H9 (cell line): ENCODE results near the gene LZTR1. TPM values are rescaled to one million over a fixed set of nuclear protein-coding genes. Genes with fewer than 3 reads are reported as not detected.

ENCODE experiments used
- DNase-seq: peaks from one replicate; pipeline ENCODE4 v3.0.0-alpha.2; 2017
- H2AFZ ChIP-seq: one replicate; pipeline ENCODE4 v1.6.1; 2013; ENCODE audit warnings: mild to moderate bottlenecking, low read length, control low read depth, moderate library complexity
- H2AK5ac ChIP-seq: 2 replicates; pipeline ENCODE4 v1.6.1; 2013; ENCODE audit warnings: low read length, control low read depth, mixed read lengths; ENCODE audit not compliant: insufficient read length
- H2BK120ac ChIP-seq: one replicate; pipeline ENCODE4 v1.6.1; 2013; ENCODE audit warnings: low read depth, mild to moderate bottlenecking, low read length, control low read depth, inconsistent platforms; ENCODE audit not compliant: poor library complexity, severe bottlenecking
- H2BK12ac ChIP-seq: 2 replicates; pipeline ENCODE4 v1.6.1; 2013; ENCODE audit warnings: low read length, control low read depth, mixed read lengths, low read depth; ENCODE audit not compliant: insufficient read length
- H2BK15ac ChIP-seq: 2 replicates; pipeline ENCODE4 v1.6.1; 2013; ENCODE audit warnings: low read depth, low read length, control low read depth
- H2BK20ac ChIP-seq: one replicate; pipeline ENCODE4 v1.6.1; 2013; ENCODE audit warnings: low read depth, mild to moderate bottlenecking, low read length, control low read depth, inconsistent platforms; ENCODE audit not compliant: poor library complexity, severe bottlenecking
- H2BK5ac ChIP-seq: 2 replicates; pipeline ENCODE4 v1.6.1; 2013; ENCODE audit warnings: low read length, control low read depth, mixed read lengths; ENCODE audit not compliant: insufficient read length
- H3K14ac ChIP-seq: 2 replicates; pipeline ENCODE4 v1.6.1; 2013; ENCODE audit warnings: low read length, control low read depth; ENCODE audit not compliant: insufficient read depth
- H3K18ac ChIP-seq: 2 replicates; pipeline ENCODE4 v1.6.1; 2013; ENCODE audit warnings: low read depth, mild to moderate bottlenecking, mixed read lengths, low read length, control low read depth; ENCODE audit not compliant: insufficient read length
- H3K23ac ChIP-seq: 2 replicates; pipeline ENCODE4 v1.6.1; 2013; ENCODE audit warnings: low read length, control low read depth, mixed read lengths, low read depth; ENCODE audit not compliant: insufficient read length
- H3K23me2 ChIP-seq: 2 replicates; pipeline ENCODE4 v1.6.1; 2013; ENCODE audit warnings: low read depth, mild to moderate bottlenecking, mixed read lengths, low read length, control low read depth; ENCODE audit not compliant: insufficient read length, poor library complexity, severe bottlenecking
- H3K27ac ChIP-seq: 2 replicates; pipeline ENCODE4 v1.5.1; 2013; ENCODE audit warnings: low read length, control low read depth, mixed read lengths, low read depth; ENCODE audit not compliant: insufficient read length
- H3K27me3 ChIP-seq: 2 replicates; pipeline ENCODE4 v1.6.1; 2013; ENCODE audit warnings: low read length, control low read depth, inconsistent platforms; ENCODE audit not compliant: insufficient read depth
- H3K4ac ChIP-seq: 2 replicates; pipeline ENCODE4 v1.6.1; 2013; ENCODE audit warnings: low read depth, mild to moderate bottlenecking, control low read depth, inconsistent platforms, low read length, moderate library complexity
- H3K4me1 ChIP-seq: 2 replicates; pipeline ENCODE4 v1.6.1; 2013; ENCODE audit warnings: low read length, control low read depth, inconsistent platforms; ENCODE audit not compliant: insufficient read depth
- H3K4me2 ChIP-seq: 2 replicates; pipeline ENCODE4 v1.6.1; 2013; ENCODE audit warnings: low read length, control low read depth, mixed read lengths; ENCODE audit not compliant: insufficient read length, insufficient read depth
- H3K56ac ChIP-seq: 2 replicates; pipeline ENCODE4 v1.6.1; 2013; ENCODE audit warnings: low read depth, mild to moderate bottlenecking, mixed read lengths, low read length, control low read depth; ENCODE audit not compliant: insufficient read length
- H3K79me1 ChIP-seq: 2 replicates; pipeline ENCODE4 v1.6.1; 2013; ENCODE audit warnings: low read depth, mild to moderate bottlenecking, moderate library complexity, low read length, control low read depth, inconsistent platforms; ENCODE audit not compliant: insufficient read depth, poor library complexity, severe bottlenecking
- H3K79me2 ChIP-seq: 2 replicates; pipeline ENCODE4 v1.6.1; 2013; ENCODE audit warnings: low read length, control low read depth, inconsistent platforms; ENCODE audit not compliant: insufficient read depth
- H3K9ac ChIP-seq: 2 replicates; pipeline ENCODE4 v1.6.1; 2013; ENCODE audit warnings: low read length, control low read depth, mixed read lengths; ENCODE audit not compliant: insufficient read length; ENCODE audit errors: extremely low read depth
- H3K9me3 ChIP-seq: one replicate; pipeline ENCODE4 v1.6.1; 2013; ENCODE audit warnings: low read depth, low read length, inconsistent platforms; ENCODE audit not compliant: control insufficient read depth
- H3T11ph ChIP-seq: one replicate; pipeline ENCODE4 v1.6.1; 2013; ENCODE audit warnings: mild to moderate bottlenecking, low read length, control low read depth, inconsistent platforms
- H4K20me1 ChIP-seq: one replicate; pipeline ENCODE4 v1.6.1; 2013; ENCODE audit not compliant: control insufficient read depth, insufficient read length, insufficient read depth
- H4K5ac ChIP-seq: 2 replicates; pipeline ENCODE4 v1.6.1; 2013; ENCODE audit warnings: low read depth, mild to moderate bottlenecking, mixed read lengths, low read length, control low read depth; ENCODE audit not compliant: insufficient read length
- H4K8ac ChIP-seq: replicated peaks from 2 replicates; pipeline ENCODE4 v1.6.1; 2013; ENCODE audit warnings: low read length, control low read depth, mixed read lengths, low read depth; ENCODE audit not compliant: insufficient read length
- H4K91ac ChIP-seq: 2 replicates; pipeline ENCODE4 v1.6.1; 2013; ENCODE audit warnings: low read depth, mild to moderate bottlenecking, moderate library complexity, mixed read lengths, low read length, control low read depth; ENCODE audit not compliant: insufficient read length
- H3K27ac Mint-ChIP-seq, 3 experiments: 2 replicates in 2 of 3; 3 replicates in 1 of 3; pipeline ENCODE4 v1.8.0; 2020 to 2021; ENCODE audit warnings: mixed read lengths in 3 of 3, mild to moderate bottlenecking in 1 of 3, moderate library complexity in 1 of 3
- H3K27me3 Mint-ChIP-seq: 2 replicates; pipeline ENCODE4 v1.8.0; 2021; ENCODE audit warnings: low read depth, mild to moderate bottlenecking, moderate library complexity, mixed read lengths
- H3K36me3 Mint-ChIP-seq, 3 experiments: 2 replicates in 2 of 3; 3 replicates in 1 of 3; pipeline ENCODE4 v1.8.0; 2020 to 2021; ENCODE audit warnings: low read depth in 3 of 3, mixed read lengths in 3 of 3; ENCODE audit not compliant: insufficient read depth in 1 of 3
- H3K4me1 Mint-ChIP-seq, 2 experiments: 2 replicates each; pipeline ENCODE4 v1.8.0; 2020; ENCODE audit warnings: mixed read lengths in 2 of 2
- H3K4me3 Mint-ChIP-seq, 2 experiments: 2 replicates in 1 of 2; 3 replicates in 1 of 2; pipeline ENCODE4 v1.8.0; 2020 to 2021; ENCODE audit warnings: mild to moderate bottlenecking in 2 of 2, mixed read lengths in 2 of 2, moderate library complexity in 1 of 2
- H3K9me3 Mint-ChIP-seq, 2 experiments: 2 replicates in 1 of 2; 3 replicates in 1 of 2; pipeline ENCODE4 v1.8.0; 2020; ENCODE audit warnings: mild to moderate bottlenecking in 2 of 2, mixed read lengths in 2 of 2, moderate library complexity in 1 of 2
- WGBS: extraction: QIAGEN DNeasy Blood & Tissue Kit; methylation state at CpG from one replicate; pipeline ENCODE4 v1.1.7; 2013; ENCODE audit warnings: missing lambda C conversion rate, low lambda C conversion rate, mixed read lengths; ENCODE audit not compliant: insufficient read length; ENCODE audit errors: extremely low coverage; 5-methylcytosine and 5-hydroxymethylcytosine counted together
- total RNA-seq: library from RNA; stranded (reverse); gene quantifications from 2 replicates; pipeline ENCODE4 v1.2.1, GENCODE V29; 2021
- TF ChIP-seq, protein P1 (sequence below): fragments of 200-600 bp; sonication (generic); conservative IDR thresholded peaks from 3 replicates; pipeline ENCODE4 v1.8.0; 2021; ENCODE audit warnings: antibody characterized with exemption, mild to moderate bottlenecking

The LZTR1 gene
- total RNA-seq, 1 experiment from 2014 or later: 47.0 TPM

DNA sequence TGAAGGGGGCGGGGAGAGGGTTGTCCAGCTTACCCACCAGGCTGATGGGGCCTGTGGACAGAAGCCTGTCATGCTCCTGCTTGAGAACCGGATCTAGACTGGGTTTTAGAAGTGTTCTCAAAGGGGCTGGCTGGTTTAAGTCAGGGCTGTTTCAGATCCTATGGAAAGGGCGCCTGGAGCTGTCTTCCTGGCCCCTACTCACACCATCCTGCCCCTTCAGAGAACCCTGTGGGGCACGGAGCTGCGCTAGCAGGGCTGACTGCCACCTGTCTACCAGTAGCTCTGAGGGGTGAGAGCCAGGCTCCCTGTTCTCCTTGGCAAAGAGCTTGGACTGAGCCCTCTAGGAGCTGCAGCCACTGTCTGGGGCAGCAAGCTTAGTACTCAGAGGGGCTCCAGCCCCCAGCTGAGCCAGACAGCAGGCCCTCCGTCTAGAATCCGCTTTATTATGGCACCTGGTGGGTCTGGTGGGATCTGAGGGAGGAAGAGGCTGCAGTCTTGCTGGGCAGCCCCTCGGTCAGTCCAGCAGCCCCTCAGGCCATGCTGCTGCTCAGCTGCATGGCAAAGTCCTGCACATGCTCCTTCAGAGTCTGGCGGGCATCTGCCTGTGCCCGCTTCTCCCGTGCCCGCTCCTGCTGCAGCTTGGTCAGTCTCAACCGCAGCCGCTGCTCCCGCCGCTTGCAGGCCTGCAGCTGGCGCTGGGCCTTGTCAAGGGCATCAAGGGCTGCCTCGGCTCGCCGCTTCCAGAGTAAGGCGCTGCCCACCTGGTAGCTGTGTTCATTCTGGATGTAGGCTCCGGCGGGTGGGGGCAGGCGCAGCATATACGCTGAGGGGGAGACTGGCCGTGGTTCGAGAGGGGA, 17.5 kb downstream of the LZTR1 start:
- no peak overlapping the region; a peak in 2 of 5 replicates for H3K4me3 Mint-ChIP-seq
- peaks cover 2 to 12% (median 3%) of the 10 kb centered on the region in 3 experiments; a peak in 5 of 7 replicates for H3K36me3 Mint-ChIP-seq
- WGBS: no CpG with 5 or more reads among the region's 27 CpGs

More for the DNA sequence above, 17.5 kb downstream of the LZTR1 start:
- H3K4me1 ChIP-seq: no peaks in the 10 kb centered on the region; the same call in 1 of the 2 replicates
- Mint-ChIP-seq H3K27ac (no peak overlapping the region; a peak in 1 of 7 replicates), H3K4me1 (peaks cover 11 to 17% of the 10 kb centered on the region in 2 experiments), H3K27me3 (no peaks in the 10 kb centered on the region), H3K9me3 (no peaks in the 10 kb centered on the region)
- H2AK5ac ChIP-seq: no peak overlapping the region
- no peak overlapping the region for H4K91ac ChIP-seq
- no peak overlapping the region for H3K9ac ChIP-seq
- no peak overlapping the region for H3T11ph ChIP-seq
- no peak overlapping the region for H2BK5ac ChIP-seq
- H2BK12ac ChIP-seq: no peak overlapping the region
- DNase-seq: no peak
- H3K79me2 ChIP-seq: no peaks in the 10 kb centered on the region
- H3K4ac ChIP-seq: no peak overlapping the region
- H3K14ac ChIP-seq: no peak overlapping the region
- no peaks in the 10 kb centered on the region for H3K79me1 ChIP-seq
- no peaks in the 10 kb centered on the region for H4K20me1 ChIP-seq
- no peak overlapping the region for H2BK20ac ChIP-seq
- H3K9me3 ChIP-seq: no peaks in the 10 kb centered on the region
- H3K18ac ChIP-seq: no peak overlapping the region
- H3K27me3 ChIP-seq: no peaks in the 10 kb centered on the region
- no peak overlapping the region for H3K23ac ChIP-seq
- no peak overlapping the region for H3K4me2 ChIP-seq
- no peak overlapping the region for H3K56ac ChIP-seq
- TF ChIP-seq, protein P1, sequence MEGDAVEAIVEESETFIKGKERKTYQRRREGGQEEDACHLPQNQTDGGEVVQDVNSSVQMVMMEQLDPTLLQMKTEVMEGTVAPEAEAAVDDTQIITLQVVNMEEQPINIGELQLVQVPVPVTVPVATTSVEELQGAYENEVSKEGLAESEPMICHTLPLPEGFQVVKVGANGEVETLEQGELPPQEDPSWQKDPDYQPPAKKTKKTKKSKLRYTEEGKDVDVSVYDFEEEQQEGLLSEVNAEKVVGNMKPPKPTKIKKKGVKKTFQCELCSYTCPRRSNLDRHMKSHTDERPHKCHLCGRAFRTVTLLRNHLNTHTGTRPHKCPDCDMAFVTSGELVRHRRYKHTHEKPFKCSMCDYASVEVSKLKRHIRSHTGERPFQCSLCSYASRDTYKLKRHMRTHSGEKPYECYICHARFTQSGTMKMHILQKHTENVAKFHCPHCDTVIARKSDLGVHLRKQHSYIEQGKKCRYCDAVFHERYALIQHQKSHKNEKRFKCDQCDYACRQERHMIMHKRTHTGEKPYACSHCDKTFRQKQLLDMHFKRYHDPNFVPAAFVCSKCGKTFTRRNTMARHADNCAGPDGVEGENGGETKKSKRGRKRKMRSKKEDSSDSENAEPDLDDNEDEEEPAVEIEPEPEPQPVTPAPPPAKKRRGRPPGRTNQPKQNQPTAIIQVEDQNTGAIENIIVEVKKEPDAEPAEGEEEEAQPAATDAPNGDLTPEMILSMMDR: no peak
- no peak overlapping the region for H3K27ac ChIP-seq
- no peak overlapping the region for H2AFZ ChIP-seq
- H4K8ac ChIP-seq: no peak overlapping the region
- no peak overlapping the region for H4K5ac ChIP-seq
- no peak overlapping the region for H2BK120ac ChIP-seq
- peaks cover 11% of the 10 kb centered on the region for H3K23me2 ChIP-seq
- no peak overlapping the region for H2BK15ac ChIP-seq
